Measurements from ENCODE around the gene SIGLEC7.

Gene SIGLEC7

DNA sequence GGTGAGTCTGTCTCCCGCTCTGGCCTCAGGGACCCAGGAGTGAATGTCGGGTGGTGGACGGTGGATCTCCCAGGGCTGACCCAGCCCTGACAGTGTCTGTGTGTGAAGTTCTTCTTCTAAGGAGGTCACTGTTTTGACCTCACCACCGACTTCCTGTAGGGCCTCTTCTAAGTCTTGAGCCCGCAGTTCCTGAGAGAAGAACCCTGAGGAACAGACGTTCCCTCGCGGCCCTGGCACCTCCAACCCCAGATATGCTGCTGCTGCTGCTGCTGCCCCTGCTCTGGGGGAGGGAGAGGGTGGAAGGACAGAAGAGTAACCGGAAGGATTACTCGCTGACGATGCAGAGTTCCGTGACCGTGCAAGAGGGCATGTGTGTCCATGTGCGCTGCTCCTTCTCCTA is at the start of gene SIGLEC7:
Gene SIGLEC7 (plus strand): TSS at position 183 of the 400 bp plus-strand sequence. CDS start 69 bp downstream, at position 252.
- DNase-seq: no peak

DNA sequence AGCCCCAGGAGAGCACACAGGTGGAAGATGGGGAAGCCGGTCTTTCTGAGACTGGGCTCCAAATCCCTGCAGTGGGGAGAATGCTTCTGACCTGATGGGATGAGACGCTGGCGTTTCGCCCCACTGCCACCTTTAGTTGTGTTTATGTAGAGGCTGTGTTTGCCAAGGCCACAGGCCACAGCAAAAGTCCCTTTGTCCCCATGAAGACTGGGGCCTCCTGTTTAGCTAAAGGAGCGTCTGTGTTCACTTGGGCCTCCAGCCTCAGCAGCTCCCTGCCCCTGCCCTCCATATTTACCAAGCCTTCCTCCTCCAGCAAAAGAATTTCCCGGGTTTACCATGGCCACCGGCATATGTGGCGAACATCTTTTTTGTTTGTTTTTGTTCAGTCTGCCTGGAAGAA is 49.0 kb upstream of the SIGLEC7 start:
- DNase-seq: no peak

DNA sequence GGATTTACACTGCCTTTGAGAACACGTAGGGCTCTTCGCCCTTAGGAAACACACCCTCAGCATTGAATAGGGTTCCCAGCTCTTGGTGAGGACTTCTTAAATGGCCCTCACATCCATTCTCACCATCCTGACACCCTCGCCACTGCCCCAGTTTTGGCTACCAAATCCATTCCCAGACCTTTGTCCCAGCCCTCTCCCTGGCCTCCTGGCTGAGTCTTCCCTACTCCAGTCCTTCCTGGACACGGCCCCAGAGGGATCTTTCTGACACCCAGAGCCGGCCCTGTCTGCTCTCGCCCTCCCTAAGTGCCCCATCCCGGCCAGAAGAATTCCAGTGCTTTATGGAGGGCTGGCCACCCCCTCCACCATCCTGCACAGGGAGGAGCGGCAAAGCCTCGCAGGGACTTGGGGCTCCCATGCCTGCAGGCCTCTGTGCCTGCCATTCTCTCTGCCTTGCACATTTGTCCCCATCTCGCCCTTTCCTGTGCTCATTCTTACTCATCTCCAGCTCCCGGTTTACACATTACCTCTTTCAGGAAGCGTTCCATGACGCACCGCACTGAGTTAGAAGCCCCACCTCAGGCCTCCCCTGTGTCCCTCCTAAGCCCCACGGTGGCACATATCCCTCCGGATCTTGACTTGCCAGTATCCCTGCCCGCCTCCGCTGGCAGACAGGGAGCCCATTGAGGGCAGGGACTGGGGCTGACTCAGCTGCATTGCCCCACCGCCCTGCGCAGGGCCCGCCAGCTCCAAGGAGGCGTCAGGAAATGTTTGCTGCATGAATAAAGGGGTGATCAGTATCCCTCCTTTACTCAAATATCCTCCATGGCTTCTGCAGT is 48.4 kb upstream of the SIGLEC7 start:
- DNase-seq: no peak

DNA sequence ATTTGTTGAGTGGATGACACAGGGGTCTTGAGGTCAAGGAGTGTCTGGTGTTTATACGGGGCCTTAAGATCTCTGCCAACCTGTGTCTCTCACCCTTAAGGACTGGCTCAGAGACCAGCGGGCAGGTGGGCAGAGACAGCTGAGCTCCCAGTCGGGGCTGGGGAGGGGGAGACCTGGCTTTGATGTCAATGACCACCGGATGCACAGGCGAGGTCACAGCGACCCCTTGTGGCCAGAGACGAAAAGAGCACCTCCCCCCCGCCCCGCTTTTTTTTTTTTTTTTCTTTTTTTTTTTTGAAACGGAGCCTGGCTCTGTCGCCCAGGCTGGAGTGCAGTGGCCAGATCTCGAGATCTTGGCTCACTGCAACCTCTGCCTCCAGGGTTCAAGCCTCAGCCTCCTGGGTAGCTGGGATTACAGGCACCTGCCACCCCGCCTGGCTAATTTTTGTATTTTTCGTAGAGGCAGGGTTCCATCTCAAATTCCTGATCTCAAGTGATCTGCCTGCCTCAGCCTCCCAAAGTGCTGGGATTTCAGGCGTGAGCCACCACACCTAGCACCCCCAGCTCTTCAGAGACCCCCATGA is 47.3 kb upstream of the SIGLEC7 start:
- DNase-seq: peak; percentile 25

DNA sequence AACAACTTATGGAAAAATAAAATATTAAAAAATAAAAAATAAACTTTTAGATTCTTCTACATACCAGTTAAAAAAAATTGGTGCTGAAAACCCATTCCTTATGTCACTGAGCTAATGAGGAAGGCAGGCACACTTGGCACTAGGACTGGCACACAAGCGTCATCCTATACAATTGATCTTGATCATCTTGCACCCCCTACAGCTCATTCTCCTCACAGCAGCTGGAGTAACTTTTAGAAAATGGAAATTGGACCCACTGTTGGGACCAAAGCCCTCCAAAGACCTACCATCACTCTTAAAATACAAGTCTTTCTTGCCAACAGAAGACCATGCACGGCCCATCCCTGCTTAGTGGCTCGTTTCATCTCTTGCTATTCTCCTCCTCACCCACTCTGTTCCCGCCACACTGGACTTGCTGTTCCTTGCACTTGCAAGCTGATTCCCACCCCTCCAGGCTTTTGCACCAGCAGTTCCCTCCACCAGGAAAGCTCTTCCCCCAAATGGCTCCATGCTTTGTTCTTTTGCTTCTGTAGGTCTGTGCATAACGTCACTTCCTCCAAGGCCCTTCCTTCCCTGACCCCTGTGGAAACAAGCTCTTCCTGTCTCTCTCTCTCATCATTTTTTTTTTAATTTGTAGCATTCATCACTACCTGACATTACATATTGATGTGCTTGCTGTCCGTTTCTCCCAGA is 45.5 kb upstream of the SIGLEC7 start:
- no peak for DNase-seq

DNA sequence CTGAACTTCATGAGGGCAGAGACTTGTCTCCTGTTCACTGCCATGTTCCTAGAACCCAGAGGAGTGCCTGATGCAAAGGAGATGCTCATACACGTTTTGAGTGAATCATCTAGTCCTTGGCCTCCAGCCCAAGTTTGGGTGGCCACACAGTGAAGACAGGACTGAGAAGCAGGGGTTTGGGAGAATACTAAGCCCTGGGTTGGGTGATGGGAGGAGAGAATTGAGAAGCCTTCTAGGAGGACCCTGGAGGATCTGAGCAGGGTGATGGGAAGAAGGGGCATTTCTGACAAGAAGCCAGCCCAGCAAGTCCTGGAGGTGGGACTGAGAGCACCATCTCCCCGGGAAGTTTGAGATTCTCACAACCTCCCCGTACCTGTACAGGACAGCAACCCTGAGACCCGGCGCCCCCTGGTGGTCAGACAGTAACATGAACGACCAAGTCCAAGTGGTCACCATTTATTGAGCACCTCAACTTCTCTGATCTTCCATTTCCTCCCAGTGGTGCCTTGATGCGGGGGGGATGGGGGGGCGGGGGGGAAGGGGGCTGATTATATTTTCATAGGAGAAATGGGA is 44.8 kb upstream of the SIGLEC7 start:
- peak; percentile 70 for DNase-seq

DNA sequence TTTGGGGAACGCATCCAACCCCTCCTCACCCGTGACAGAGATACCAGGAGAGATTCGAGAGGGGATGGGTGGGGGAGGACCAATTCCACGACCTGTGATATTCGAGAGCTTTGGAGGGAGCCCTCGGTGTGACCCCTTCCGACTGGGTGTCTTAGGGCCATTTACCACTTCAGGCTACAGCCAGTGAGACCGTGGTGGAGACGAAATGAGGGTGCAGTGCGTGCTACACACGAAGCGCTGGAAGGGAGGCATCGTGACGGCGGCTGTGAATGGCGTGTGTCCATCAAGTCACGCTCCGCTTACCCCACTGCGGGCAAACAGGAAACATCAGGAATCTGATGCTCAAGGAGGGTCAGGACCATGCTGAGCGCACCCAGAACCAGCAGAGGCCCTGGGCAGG is 44.3 kb upstream of the SIGLEC7 start:
- no peak for DNase-seq

DNA sequence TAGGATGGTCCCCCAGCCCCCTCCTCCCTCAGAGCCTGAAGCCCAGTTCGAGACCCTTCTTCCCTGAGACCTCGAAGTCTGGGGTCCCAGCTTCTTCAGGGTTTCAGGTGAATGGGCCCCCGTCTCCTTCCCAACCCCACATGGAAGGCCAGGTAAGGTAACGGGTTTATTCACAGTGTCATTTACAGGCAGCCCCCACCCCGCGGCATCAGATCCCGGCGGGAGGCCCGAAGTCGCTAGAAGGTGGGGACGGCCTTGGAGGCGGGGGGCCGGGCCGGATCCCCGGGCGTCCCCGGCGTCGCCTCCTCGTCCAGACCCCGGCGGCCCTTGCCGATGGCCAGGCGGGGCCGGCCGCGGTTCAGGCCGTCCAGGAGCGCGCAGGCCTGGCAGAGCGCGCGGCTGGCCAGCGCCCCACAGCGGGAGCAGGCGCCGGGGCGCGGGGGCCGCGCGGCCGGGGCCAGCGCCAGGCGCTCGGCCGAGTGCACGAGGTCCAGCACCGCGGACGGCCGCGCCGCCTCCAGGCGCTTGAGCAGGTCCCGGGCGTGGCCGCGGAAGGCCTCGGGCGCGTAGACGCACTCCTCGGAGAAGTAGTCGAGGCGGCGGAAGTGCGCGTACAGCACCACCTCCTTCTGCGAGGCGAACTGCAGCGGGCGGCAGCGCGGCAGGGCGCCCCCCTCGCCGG is 43.6 kb upstream of the SIGLEC7 start:
- DNase-seq: peak; percentile 45

DNA sequence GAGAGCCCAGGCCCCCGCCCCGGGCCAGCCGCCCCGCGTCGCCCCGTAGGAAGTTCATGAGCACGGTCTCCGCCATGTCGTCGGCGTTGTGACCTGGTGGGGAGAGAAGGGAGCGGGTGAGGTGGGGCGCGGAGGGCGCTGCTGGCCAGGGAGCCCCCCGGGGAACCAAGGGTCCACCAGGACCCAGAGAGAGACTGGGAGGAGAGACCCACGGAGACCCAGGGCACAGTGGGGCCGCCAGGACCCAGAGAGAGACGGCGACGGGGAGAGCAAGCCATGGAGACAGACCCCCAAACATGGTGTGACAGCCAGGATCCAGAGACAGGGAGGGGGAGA is 43.1 kb upstream of the SIGLEC7 start:
- DNase-seq: no peak

DNA sequence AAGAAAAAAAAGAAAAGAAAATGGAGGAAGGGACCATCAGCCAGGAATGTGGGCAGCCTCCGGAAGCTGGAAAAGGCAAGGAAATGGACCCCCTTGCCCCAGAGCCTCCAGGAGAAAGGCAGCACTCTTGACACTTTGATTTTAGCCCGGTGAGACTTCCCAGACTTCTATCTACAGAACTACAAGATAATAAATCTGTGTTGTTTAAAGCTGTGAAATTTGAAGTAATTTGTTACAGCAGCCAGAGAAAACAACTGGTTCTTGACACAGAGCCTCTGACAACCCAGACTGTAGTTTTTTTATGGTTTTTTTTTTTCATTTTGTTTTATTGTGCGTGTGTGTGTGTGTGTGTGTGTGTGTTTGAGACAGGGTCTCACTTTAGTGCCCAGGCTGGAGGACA is 41.5 kb upstream of the SIGLEC7 start:
- DNase-seq: no peak

DNA sequence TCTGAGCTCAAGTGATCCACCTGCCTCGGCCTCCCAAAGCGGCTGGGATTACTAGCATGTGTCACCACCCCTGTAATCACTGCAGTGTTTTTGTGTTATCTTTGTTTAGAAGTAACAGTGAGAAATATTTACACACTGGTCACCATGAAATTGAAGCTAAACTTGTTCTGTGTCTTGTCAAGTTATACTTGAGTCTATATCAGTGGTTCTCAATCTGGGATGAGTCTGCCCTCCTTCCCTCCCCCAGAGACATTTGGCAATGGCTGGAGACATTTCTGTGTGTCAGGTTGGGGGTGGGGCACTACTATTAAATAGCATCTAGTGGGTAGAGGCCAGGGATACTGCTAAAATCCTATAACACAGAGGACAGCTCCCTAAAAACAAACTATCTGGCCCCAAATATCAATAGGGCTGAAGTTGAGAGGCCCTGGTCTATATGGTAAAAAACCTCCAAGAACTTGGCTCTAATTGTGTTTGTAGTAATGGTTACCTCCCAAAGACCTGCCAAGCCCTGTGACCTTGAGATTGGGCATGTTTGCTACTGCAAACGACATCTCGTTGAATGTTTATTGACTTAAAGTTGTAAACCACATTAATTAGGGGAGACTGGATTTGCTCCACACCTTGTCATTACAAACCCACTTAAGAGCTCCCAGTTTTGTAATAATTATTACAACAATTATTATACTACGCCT is 40.8 kb upstream of the SIGLEC7 start:
- DNase-seq: no peak

DNA sequence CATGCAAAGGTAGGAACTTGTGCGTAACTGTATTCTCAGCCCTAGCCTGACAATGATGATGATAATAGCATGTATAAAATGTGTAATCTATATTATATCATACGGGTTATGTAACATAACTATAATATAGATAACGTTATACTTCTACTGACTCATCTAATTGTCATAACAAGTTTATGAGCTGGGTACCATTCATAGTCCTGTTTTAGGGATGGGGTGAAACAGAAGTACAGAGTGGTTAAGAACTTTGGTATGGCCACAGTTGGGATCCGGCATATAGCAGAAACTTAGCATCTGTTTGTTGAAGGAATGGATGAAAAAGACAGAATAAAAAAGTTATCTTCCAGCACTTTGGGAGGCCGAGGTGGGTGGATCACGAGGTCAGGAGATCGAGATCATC is 39.1 kb upstream of the SIGLEC7 start:
- no peak for DNase-seq

DNA sequence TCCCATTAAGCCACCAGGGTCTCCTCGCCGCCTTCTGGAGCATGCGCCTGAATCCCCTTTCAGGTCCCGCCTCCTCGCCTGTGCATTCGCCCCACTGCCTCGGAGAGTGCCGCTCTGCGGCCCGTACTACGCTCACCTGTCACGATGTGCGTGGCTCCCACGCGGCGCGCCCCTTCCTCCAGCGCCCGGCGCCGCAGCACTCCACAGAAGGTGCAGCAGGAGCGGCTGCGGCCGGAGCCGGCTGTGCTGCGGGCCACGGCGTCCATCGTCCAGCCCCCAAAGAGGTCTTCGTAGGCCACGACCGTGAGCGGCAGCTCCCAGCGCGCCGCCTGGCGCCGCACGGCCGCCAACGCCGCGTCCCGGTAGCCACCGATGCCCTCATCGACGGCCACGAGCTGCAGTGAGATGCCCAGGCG is 38.2 kb upstream of the SIGLEC7 start:
- DNase-seq: no peak

DNA sequence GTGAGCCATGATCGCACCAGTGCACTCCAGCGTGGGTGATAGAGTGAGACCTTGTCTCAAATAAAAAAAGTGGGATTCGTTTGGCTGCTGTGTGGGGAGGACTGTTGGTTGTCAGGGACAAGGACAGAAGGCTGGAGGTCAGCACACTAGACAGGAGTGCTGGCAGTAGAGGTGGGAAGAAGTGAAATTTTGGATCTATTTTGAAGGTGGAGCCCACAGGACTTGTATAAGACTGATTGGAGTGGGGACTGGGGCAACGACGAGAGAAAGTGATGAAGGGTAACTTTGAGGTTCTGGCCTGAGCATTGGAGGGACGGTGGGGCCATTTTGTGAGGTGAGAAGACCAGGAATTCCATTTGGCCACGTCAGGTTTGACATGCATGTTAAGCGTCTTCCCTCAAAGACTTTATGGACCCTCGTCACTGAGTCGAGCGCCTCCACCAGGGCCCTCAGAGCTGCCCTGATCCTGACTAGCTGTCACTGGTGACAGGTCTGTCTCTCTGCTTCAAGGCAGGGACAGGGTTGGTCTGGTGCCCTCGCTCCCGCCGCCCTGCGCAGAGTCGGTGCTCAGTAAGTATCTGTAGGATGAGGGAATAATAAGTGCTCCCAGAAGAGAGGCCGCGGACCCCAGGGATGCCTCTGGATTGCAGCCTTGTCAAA is 34.6 kb upstream of the SIGLEC7 start:
- peak; percentile 46 for DNase-seq

DNA sequence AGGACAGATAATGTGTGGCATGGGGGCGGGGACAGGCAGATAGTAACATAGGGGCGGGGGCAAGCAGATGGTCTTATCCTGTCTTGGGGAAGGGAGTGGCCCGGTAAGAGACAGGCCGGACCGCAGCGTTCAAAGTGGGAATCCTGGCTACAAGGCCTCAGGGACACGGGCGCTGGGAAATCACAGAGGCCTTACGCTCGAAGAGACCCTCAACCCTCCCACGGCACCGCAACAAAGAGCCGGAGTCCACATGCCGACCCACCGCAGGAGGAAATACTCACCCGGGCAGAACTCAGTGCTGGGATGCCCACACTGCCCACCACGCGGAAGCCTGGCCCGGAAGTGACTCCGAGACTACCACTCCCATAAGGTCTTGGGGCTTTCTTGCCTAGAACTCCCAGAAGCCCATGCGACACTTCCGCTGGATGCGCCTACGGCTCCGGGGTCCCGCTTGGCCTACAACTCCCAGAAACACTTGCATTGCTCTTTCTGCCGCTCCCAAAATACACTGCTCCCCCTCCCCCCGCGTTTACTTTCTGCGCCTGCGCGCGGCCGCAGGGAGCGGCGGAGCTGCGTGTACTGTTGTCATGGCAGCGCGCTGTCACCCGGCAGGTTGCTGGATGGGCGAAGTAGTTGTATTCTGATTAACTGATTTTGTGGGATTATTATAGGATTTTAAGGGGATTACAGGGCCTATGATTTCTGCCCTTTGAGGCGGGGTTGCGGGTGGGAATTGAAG is 33.9 kb upstream of the SIGLEC7 start, which contains the start of gene CTU1:
Gene CTU1 (minus strand): TSS at position 344 of the 739 bp plus-strand sequence. CDS start 3,840 bp downstream, outside the sequence.
- DNase-seq: peak; percentile 98

DNA sequence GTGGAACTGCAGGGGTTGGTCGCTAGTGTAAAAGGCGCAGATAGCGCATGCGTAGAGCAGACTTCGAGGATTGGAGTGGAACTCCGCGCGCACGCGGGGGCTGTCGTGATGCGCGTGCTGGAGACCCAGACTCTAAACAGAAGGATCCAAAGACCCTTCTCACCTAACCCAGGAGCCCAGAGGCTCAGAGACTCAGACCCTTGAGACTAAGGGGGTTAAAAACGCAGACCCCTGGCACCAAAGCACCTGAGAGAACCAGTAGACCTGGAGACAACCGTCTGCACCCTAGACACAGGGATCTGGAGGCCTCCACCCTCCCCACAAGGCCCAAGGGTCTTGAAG is 33.3 kb upstream of the SIGLEC7 start:
- DNase-seq: no peak

DNA sequence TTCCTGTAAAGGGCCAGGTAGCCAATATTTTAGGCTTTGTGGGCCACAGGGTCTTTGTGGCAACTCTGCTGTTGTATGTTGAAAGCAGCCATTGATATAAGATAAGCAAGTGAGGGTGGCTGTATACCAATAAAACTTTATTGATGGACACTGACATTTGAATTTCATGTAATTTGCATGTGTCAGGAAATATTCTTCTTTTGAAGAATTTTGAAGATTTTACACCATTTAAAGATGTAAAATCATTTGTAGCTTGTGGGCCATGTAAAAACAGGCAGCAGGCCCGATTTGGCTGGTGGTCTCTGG is 31.5 kb upstream of the SIGLEC7 start:
- DNase-seq: no peak

DNA sequence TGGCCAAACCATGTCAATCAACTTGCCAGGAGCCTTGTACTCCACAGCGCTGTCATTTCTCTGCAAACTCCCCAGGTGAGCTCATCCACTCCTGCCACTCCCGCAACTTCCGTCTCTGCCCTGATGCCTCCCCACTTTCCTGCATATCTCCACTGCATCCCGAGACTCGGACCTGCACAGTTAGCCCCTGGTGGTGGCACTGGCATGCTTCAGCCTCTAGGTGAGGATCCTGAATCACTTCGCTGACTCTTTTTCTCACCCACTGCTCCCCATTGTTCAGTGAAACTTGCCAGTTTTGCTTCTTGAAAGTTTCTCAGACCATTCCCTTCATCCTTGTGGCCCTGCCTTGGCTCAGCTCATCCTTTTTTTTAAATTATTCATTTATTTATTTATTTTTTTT is 30.5 kb upstream of the SIGLEC7 start:
- DNase-seq: no peak

DNA sequence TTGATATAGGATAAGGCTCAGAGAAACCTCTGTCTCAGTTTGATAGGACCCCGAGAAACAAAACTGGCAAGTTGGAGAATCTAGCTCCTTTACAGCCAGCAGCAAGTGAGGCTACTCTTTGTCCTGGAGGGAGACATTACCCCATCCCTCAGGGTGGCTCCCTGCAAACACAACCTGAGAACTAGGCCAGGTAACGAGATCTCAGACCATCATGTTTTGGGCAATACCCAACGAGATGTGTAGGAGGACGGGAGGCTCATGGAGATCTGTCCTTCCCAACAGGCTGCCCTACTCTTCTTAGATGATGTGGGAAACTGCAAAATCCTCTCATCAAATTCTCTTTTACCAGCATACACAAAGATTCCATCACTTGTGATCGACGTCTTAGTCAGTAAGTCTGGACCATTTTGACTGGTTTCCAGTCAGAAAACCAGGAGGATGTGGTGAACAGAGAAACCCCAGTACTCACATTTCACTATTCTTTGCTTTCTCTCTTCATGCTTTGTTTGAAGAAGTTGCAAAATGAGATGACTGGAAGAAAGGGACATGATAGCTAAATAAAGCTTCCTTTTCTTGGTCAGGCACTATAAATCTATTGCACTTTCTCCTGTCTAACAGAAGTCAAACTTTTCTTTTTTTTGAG is 27.9 kb upstream of the SIGLEC7 start:
- DNase-seq: no peak

DNA sequence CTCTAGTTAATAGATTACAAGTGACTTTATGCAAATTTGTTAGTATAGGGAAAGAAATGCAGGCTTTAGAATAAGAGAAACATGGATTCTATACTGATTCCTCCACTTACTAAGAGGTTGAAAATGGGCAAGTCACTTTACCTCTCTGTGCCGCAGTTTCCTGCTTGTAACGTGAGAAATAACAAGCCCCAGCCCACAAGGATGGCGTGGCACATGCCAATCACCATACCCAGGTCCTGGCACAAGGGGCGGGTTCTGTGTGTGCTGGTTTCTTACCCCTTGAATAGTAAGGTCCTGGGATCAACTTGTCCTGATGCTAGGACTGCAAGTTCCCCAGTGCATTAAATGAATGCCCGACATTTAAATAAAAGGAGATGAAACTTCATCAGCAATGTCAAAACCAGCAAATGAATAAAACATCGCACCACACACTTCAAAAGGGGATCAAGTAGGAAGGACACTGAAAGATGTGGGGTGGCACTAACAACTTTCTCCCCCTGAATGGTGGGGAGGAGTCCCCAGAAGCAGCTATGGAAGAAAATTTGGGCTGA is 25.3 kb upstream of the SIGLEC7 start:
- peak; percentile 27 for DNase-seq

DNA sequence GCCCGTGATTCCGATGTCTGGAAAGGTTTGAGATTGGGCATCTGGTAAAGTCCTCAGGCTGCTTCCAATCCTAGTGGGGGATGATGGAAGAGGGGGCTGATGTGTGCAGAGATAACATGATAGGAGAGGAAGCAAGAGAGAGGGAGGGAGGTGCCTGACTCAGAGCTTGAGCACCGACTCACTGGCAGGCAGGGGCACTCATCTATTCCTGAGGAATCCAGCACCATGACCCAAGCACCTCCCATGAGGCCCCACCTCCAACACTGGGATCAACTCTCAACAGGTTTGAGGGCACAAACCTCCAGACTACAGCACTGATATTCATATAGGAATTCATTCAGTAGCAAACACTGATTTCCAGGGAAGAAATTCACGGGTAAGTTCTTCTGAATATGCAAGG is 23.0 kb upstream of the SIGLEC7 start:
- no peak for DNase-seq
